Stimulated activated naive CD4-positive, alpha-beta T cell (primary cell): ENCODE data around the gene ZDHHC19.
"Not testable (repeated sequence)": the region's sequence is repeated elsewhere in the genome, so short reads cannot be mapped to it uniquely, and the experiment has no call there.

Source experiments
- DNase-seq, 6 experiments: peaks; one replicate each; lab custom pipeline; 2025; lab: John Stamatoyannopoulos, UW

ZDHHC19 gene

GRCh38 chr3:196178993-196179379, 32.2 kb downstream of the ZDHHC19 start:
- DNase-seq, result no peak

- DNase-seq, result no peak
Measured at GRCh38 chr3:196177967-196178366, 33.2 kb downstream of the ZDHHC19 start.

- no peak for DNase-seq
Measured at GRCh38 chr3:196177567-196177966, 33.6 kb downstream of the ZDHHC19 start.

GRCh38 chr3:196175722-196176121, 35.5 kb downstream of the ZDHHC19 start:
- no peak for DNase-seq

GRCh38 chr3:196175116-196175625, 36.0 kb downstream of the ZDHHC19 start:
- DNase-seq, result no peak

- no peak for DNase-seq
Measured at GRCh38 chr3:196174652-196175051, 36.5 kb downstream of the ZDHHC19 start.

- DNase-seq, result not testable (repeated sequence)
Measured at GRCh38 chr3:196170296-196170695, 40.9 kb downstream of the ZDHHC19 start.

GRCh38 chr3:196169836-196170240, 41.4 kb downstream of the ZDHHC19 start:
- no peak for DNase-seq

- no peak for DNase-seq
Measured at GRCh38 chr3:196168808-196169391, 42.3 kb downstream of the ZDHHC19 start.

GRCh38 chr3:196166741-196167140, 44.5 kb downstream of the ZDHHC19 start:
- DNase-seq, result no peak

GRCh38 chr3:196165850-196166249, 45.4 kb downstream of the ZDHHC19 start:
- DNase-seq, result no peak

GRCh38 chr3:196165006-196165575, 46.1 kb downstream of the ZDHHC19 start:
- not testable (repeated sequence) for DNase-seq

- no peak for DNase-seq
Measured at GRCh38 chr3:196164576-196164975, 46.6 kb downstream of the ZDHHC19 start.

GRCh38 chr3:196163666-196164493, 47.3 kb downstream of the ZDHHC19 start:
- DNase-seq, result no peak

GRCh38 chr3:196163212-196163611, 48.0 kb downstream of the ZDHHC19 start:
- DNase-seq, result no peak

GRCh38 chr3:196162679-196163078, 48.5 kb downstream of the ZDHHC19 start:
- DNase-seq, result no peak

- peak in 1 of 6 experiments; percentile 2 for DNase-seq
Measured at GRCh38 chr3:196159952-196160804, 51.0 kb downstream of the ZDHHC19 start.

GRCh38 chr3:196159526-196159925, 51.7 kb downstream of the ZDHHC19 start:
- DNase-seq, result no peak

- DNase-seq, result no peak
Measured at GRCh38 chr3:196156160-196156559, 55.0 kb downstream of the ZDHHC19 start.

- no peak for DNase-seq
Measured at GRCh38 chr3:196150481-196150880, 60.7 kb downstream of the ZDHHC19 start.

GRCh38 chr3:196149831-196150301, 61.3 kb downstream of the ZDHHC19 start:
- DNase-seq, result no peak

GRCh38 chr3:196149375-196149774, 61.8 kb downstream of the ZDHHC19 start:
- no peak for DNase-seq
